PC-3 (cell line): ENCODE data around the gene SLC51B.

ENCODE experiments used
- CTCF ChIP-seq: fragments of 300-600 bp; sonication (generic); conservative IDR thresholded peaks from 2 replicates; pipeline ENCODE4 v1.5.1; 2017; ENCODE audit warnings: antibody characterized with exemption, low read depth, mild to moderate bottlenecking, low read length
- EZH2 ChIP-seq: fragments of 300-600 bp; sonication (generic); IDR thresholded peaks from one replicate; pipeline ENCODE4 v1.6.1; 2017; ENCODE audit warnings: antibody characterized with exemption, mild to moderate bottlenecking, low read length; ENCODE audit not compliant: unreplicated experiment

- no peak for TF ChIP-seq EZH2
- no peak for TF ChIP-seq CTCF
Measured at GRCh38 chr15:65095011-65095746, 50.0 kb downstream of the SLC51B start.
